ENCODE data around the gene NHLRC1.
A peak's percentile ranks its signal among the peaks of the same experiment; 100 is the strongest.
"Not testable (repeated sequence)": the region's sequence is repeated elsewhere in the genome, so short reads cannot be mapped to it uniquely, and the experiment has no call there.

NHLRC1 gene

GRCh38 chr6:18122128-18123093, at the start of gene NHLRC1:
NHLRC1 (minus strand) TSS chr6:18122677; CDS start chr6:18122606, 71 bp downstream.
- no peak for FAIRE-seq

GRCh38 chr6:18171871-18172270, 49.4 kb upstream of the NHLRC1 start:
- FAIRE-seq, result no peak

- no peak for FAIRE-seq
Observed at GRCh38 chr6:18168264-18168663, 45.8 kb upstream of the NHLRC1 start.

DNA sequence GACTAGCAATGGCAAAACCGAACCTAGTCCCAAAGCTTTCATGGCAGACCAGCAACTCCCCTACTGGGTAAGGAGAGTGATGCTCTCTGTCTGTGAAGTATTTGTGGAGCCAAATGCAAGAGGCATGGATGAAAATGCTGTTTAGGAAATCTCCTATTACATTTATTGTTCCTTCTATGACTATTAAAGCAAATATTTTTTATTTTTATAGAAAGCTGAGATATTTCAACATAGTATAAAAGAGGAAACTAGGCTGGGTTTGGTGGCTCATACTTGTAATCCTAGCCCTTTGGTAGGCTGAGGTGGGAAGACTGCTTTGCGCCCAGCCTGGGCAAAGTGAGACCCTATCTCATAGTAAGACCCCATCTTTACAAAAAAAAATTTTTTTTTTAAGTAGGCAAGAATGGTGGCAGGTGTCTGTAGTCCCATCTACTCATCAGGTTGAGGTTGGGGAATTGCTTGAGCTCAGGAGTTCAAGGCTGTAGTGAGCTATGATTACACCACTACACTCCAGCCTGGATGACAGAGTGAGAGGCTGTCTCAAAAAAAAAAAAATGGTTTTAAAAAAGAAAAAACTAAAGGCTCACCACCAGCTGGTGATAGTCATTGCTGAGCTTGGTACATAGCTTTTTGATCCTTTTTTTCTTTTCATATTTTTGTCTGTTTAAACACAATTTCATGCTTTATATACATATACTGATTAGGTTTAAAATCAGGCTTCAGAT, 44.0 kb upstream of the NHLRC1 start:
- no peak for FAIRE-seq

- FAIRE-seq, result no peak
Observed at GRCh38 chr6:18165751-18166150, 43.3 kb upstream of the NHLRC1 start.

DNA sequence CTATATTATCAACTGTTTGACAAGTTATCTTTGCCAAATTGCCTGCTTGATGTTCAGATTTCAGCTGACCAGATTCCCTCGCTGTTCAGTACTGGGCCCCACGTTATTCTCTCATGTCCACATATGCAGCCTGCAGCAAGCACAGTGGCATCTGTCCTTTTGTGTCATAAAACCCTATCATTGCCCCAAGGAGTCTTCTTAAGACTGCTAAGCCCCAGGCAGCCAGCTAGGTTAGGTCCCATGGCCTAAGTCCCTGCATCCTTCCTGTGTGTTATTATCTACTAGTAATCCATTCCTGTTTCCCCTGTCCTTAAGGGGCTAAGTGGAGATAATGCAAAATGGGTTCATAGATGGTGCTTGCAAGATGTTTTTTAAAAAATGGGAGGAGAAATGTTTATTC, 39.9 kb upstream of the NHLRC1 start:
- no peak for FAIRE-seq

GRCh38 chr6:18161431-18161830, 39.0 kb upstream of the NHLRC1 start:
- FAIRE-seq, result no peak

DNA sequence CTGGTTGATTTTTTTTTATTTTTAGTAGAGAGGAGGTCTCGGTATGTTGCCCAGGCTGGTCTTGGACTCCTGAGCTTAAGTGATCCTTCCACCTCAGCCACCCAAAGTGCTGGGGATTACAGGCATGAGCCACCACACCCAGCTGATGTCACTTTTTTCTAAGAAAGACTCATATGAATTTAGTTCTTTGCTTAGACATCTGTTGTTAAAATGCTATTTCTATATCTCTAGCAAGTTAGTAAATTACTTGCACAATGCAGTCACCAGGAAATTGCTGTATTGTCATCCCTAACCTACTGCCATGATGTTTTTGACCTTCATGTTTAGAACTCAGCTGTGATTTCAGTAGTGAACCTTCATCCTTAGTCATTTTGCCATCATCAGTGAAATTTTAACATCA, 38.4 kb upstream of the NHLRC1 start:
- FAIRE-seq, result no peak

DNA sequence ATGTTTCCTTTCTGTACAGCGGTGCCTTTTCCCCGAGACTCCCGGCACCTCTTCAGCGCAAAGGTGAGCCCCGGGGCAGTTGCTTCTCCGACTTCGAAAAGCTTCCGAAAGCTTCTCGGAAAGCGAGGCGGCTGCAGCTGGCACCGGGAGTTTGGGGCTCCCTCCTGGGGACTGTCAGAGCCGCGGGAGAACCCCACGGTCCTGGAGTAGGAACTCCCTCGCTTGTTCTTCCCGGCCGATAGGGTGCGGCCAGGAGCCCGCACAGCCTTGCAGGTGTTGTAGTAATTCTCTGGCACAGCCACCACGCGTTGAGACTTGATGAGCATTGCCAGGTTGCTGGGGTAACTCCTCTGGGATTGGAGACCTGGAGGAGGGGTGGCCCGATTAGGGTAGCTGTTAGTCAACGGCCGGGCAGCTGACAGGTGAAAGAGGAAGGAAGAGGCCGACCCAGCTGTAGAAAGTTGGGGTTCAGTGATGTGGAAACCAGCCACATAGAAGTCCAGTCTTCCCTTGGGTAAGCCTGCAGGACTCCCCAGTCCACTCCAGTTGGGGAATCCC, 33.5 kb upstream of the NHLRC1 start:
- FAIRE-seq, result no peak

- FAIRE-seq, result peak; percentile 77
Observed at GRCh38 chr6:18155150-18155863, 32.8 kb upstream of the NHLRC1 start, which contains the start of gene KDM1B. KDM1B (plus strand) TSS chr6:18155422; CDS start chr6:18159896, 4,474 bp downstream.

DNA sequence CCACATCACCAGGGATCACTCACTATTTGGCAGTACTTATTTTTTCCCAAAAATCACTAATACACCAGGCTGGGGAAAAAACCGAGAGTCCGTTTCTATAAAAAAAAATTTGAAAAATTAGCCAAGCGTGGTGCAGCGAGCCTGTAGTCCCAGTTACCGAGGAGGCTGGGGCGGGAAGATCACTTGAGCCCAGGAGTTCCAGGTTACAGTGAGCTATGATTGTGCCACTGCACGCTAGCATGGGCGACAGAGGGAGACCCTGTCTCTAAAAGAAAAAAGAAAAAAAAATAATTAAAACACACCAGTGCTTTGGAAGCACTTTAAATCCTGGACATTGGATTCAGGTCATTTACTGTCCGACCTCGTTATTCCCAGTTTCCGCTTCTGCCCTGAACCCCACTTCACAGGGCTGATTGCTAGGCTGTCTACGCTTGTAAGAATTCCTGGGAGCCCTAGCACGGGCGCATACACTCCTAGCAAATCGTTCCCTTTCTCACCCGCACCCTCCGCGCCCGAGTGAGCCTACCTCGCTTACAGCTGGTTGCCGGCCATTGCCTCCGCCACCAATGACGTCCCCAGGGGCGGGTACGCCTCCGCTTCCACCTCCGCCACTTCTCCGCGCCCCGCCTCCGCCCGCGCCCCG, 32.2 kb upstream of the NHLRC1 start, which contains the start of gene TPMT:
Gene TPMT (minus strand): TSS at position 571 of the 643 bp plus-strand sequence. CDS start 5,950 bp downstream, outside the sequence.
- no peak for FAIRE-seq

- no peak for FAIRE-seq
Observed at GRCh38 chr6:18153311-18153703, 30.8 kb upstream of the NHLRC1 start.

DNA sequence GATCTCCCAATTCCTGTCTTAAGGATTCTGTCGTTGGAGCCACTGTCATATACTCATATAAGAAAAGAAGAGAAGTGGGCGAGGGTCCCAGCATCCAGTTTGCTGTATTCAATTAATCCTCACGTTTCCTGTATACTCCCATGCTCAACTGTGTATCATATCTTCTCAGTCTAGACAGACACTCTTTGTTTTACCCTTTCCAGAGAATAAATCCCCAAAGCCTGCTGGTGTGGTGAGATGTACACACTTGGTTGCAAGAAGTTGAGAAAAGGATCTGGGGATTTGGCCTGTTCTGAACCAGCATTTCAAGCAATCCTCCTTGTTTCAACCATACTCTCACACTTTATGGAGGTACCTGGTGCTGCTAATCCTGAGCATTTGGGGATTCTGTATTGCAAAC, 29.3 kb upstream of the NHLRC1 start:
- FAIRE-seq, result no peak

DNA sequence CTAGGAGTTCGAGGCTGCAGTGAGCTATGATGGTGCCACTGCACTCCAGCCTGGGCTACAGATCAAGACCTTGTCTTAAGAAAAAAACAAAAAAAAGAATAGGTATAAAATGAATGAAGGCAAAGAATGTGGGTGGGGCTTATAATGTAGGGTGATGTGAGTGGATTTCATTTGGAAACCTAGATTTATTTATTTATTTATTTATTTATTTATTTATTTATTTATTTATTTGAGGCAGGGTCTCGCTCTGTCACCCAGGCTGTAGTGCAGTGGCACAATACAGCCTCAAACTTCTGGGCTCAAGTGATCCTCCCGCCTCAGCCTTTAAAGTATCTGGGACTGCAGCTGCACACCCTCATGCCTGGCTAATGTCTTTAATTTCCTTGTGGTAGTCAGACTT, 28.9 kb upstream of the NHLRC1 start:
- FAIRE-seq, result not testable (repeated sequence)

- no peak for FAIRE-seq
Observed at GRCh38 chr6:18148304-18149025, 26.0 kb upstream of the NHLRC1 start.

DNA sequence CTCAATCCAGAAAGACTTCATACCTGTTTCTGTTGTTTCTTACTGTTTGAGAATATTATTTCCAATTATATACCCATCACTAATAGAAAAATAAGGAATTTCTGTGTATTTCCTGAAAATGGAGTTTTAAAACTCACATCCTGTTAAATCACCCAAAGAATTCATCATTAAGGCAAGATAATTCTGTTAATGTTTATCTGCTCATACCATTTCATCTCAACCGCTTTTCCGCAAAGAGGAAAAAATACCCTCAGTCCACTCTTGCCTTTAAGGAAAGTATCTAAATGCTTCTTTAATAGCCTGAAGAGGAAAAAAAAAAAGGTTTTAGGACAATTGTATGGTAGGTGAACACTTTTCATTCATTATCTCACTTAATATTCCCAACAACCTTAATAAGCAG, 25.1 kb upstream of the NHLRC1 start:
- no peak for FAIRE-seq

GRCh38 chr6:18147160-18147559, 24.7 kb upstream of the NHLRC1 start:
- FAIRE-seq, result no peak

DNA sequence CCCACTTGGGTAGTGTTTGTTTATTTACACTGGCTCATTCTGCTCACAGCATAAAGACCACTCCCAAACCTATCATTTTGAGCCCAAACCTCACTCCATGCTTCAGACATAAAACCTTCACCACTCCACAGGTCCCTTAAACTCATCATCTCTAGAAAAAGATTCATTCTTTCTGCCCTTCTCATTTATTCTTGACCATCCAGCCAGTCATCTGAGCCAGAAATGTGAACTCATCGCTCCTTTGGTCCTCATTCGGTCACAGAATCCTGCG, 20.0 kb upstream of the NHLRC1 start:
- no peak for FAIRE-seq

DNA sequence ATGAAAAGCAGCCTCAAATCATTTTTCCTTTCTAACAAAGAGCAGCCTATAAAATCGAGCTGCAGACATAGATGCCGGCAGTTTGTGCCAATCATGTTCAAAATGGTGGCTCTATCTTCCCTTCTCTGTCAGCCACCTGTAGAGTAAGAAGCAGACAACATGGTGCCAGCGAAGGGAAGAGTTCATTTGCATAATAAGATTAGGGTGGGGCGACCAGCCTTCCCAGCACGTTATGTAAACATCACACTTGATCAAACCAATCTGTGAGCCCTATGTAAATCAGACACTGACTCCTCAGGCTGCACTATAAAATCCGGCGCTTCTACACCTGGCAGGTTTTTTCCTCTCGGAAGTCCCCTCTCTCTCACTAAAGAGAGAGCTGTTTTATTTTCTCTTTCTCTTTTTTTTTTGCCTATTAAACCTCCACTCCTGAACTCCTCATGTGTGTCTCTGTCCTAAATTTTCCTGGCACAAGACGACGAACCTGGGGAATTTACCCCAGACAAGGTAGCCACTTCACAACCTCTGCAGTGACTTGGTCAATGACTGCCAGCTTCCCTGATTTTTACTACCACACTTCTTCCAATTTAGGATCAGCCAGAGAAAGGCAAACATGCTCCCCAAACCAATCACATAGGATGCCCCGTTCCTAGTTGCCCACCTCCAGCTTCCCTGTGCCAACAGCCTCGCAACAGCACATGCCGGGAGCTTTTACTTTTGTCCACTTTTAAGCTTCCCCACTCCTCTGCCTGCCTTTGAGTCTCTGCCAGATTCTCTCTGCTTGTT, 19.5 kb upstream of the NHLRC1 start:
- FAIRE-seq, result no peak

DNA sequence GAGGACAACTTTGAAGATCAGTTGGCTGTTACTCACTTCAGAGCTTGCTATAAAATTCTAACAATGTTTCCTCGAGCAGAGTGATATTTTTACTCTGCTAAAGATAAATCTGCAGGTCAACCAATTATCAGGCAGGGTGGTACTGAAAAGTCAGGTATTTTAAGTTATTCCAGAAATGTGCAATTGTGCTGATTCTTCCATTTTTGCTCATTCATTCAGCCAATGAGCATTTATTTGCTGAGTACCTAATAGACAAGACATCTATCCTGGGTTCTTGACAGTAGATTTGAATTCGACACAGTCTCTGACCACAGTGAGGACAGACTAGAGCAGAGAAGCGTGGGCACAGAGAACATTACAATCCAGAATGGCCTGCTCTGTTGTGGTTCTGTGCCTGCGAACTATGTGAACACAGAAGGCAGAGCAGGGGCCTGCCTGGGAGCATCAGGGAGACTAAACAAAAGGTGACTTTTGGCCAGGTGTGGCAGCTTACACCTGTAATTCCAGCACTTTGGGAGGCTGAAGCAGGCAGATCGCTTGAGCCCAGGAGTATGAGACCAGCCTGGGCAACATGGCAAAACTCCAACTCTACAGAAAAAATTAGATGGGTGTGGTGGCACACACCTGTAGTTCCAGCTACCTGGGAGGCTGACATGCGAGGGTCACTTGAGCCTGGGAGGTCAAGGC, 17.6 kb upstream of the NHLRC1 start:
- FAIRE-seq, result no peak
